Measurements from ENCODE around the gene KRT86. TPM values are rescaled to one million over a fixed set of nuclear protein-coding genes. Genes with fewer than 3 reads are reported as not detected.
"Not testable (repeated sequence)": the region's sequence is repeated elsewhere in the genome, so short reads cannot be mapped to it uniquely, and the experiment has no call there.

Gene KRT86
- total RNA-seq, 1 donor = under 0.01 TPM

- no peak for DNase-seq (ENCODE audit: low read depth)
These were observed 26.6 kb upstream of the KRT86 start for GRCh38 chr12:52247622-52248540.

GRCh38 chr12:52248541-52249461, 25.6 kb upstream of the KRT86 start:
- no peak overlapping the region for H3K4me3 ChIP-seq (ENCODE audit: low read depth, low read length)
- no peak for TF ChIP-seq CTCF (IDR thresholded peaks at IDR 0.05; ENCODE audit: insufficient read depth, low read depth, low read length)
- no peak for DNase-seq (ENCODE audit: low read depth)

More at GRCh38 chr12:52247622-52248540, 26.6 kb upstream of the KRT86 start:
- no peak for TF ChIP-seq CTCF (IDR thresholded peaks at IDR 0.05; ENCODE audit: insufficient read depth, low read depth, low read length)
- no peak overlapping the region for H3K4me3 ChIP-seq (ENCODE audit: low read depth, low read length)

- no peak for TF ChIP-seq CTCF (IDR thresholded peaks at IDR 0.05; ENCODE audit: insufficient read depth, low read depth, low read length)
- DNase-seq (ENCODE audit: low read depth) = no peak
- H3K4me3 ChIP-seq (ENCODE audit: low read depth, low read length) = no peak overlapping the region
These were observed 24.9 kb upstream of the KRT86 start for GRCh38 chr12:52249511-52250047.

- DNase-seq (ENCODE audit: low read depth) = no peak
- TF ChIP-seq CTCF (IDR thresholded peaks at IDR 0.05; ENCODE audit: insufficient read depth, low read depth, low read length) = no peak
- H3K4me3 ChIP-seq (ENCODE audit: low read depth, low read length) = no peak overlapping the region
These were observed 24.1 kb upstream of the KRT86 start for GRCh38 chr12:52250048-52250990.

- no peak overlapping the region for H3K4me3 ChIP-seq (ENCODE audit: low read depth, low read length)
- no peak for TF ChIP-seq CTCF (IDR thresholded peaks at IDR 0.05; ENCODE audit: insufficient read depth, low read depth, low read length)
- no peak for DNase-seq (ENCODE audit: low read depth)
These were observed 22.9 kb upstream of the KRT86 start for GRCh38 chr12:52251367-52252051.

GRCh38 chr12:52252175-52252615, 22.2 kb upstream of the KRT86 start:
- DNase-seq (ENCODE audit: low read depth) = not testable (repeated sequence)

More at GRCh38 chr12:52252175-52252615, 22.2 kb upstream of the KRT86 start:
- not testable (repeated sequence) for H3K4me3 ChIP-seq (ENCODE audit: low read depth, low read length)
